Breast epithelium (tissue), 3 donors: ENCODE results near the gene SNX9.

Experiments
- POLR2A ChIP-seq: fragments of 450-650 bp; IDR thresholded peaks from one replicate; pipeline ENCODE4 v1.6.1; 2016; ENCODE audit warnings: antibody characterized with exemption, mild to moderate bottlenecking, moderate library complexity
- POLR2AphosphoS5 ChIP-seq, 3 donors: sonication (generic); formaldehyde crosslinking; IDR thresholded peaks; one replicate each; pipeline ENCODE4 v1.6.1; 2017; ENCODE audit warnings: antibody characterized with exemption in 3 of 3

DNA sequence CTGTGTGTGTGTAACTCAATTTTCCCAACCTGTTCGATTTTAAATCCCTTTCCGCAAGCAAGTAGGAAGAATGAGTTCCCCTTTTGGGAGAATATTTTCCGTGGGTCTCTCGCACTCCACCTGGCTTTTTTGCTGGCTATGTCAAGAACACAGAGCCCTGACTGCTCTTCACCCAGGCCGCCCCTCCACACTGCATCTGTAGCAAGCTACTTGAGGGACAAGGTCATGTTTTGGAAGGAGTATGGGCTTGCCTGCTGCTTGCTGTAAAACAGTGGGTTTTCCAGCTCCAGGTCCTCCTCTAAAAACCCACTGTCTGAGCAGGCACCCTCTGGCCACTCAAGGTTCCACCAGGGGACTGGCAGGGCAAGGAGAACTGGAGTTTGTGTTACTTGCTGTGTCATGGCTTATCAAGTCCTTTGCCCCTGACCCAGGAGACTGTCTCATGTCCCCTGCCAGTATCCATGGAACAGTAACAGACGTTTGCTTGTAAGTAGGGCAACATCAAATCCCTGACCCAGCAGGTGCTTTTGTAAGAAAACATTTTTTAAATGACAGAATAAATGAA lies 123.1 kb downstream of the SNX9 start:
- TF ChIP-seq POLR2A, result no peak
- TF ChIP-seq POLR2AphosphoS5 (IDR thresholded peaks at IDR 0.05), result no peak
